Smooth muscle cell (in vitro differentiated cells): Measurements from ENCODE around the gene ZNF93. TPM values are rescaled to one million over a fixed set of nuclear protein-coding genes. Genes with fewer than 3 reads are reported as not detected.
A peak's percentile ranks its signal among the peaks of the same experiment; 100 is the strongest.
"Not testable (repeated sequence)": the region's sequence is repeated elsewhere in the genome, so short reads cannot be mapped to it uniquely, and the experiment has no call there.

Experiments
- DNase-seq: peaks from one replicate; lab custom pipeline; 2025; ENCODE audit not compliant: unreplicated experiment; lab: John Stamatoyannopoulos, UW
- H2AFZ ChIP-seq: fragments of 200-600 bp; sonication (generic); 2 replicates; pipeline ENCODE4 v1.6.0; 2016; ENCODE audit warnings: antibody characterized with exemption, low read depth, mild to moderate bottlenecking
- H3F3A ChIP-seq: fragments of 200-600 bp; sonication (generic); 2 replicates; pipeline ENCODE4 v1.6.0; 2017; ENCODE audit warnings: antibody characterized with exemption, low read depth
- H3K27ac ChIP-seq: fragments of 200-600 bp; sonication (generic); 2 replicates; pipeline ENCODE4 v1.5.1; 2016; ENCODE audit warnings: low read depth, mild to moderate bottlenecking
- H3K27me3 ChIP-seq: fragments of 200-600 bp; sonication (generic); 2 replicates; pipeline ENCODE4 v1.6.1; 2016; ENCODE audit warnings: low read depth, mild to moderate bottlenecking
- H3K36me3 ChIP-seq: fragments of 200-600 bp; sonication (generic); 2 replicates; pipeline ENCODE4 v1.5.1; 2016; ENCODE audit warnings: low read depth
- H3K4me1 ChIP-seq: fragments of 200-600 bp; sonication (generic); 2 replicates; pipeline ENCODE4 v1.5.1; 2016; ENCODE audit warnings: low read depth
- H3K4me2 ChIP-seq: fragments of 200-600 bp; sonication (generic); 2 replicates; pipeline ENCODE4 v1.6.0; 2016; ENCODE audit warnings: mild to moderate bottlenecking
- H3K4me3 ChIP-seq: fragments of 200-600 bp; sonication (generic); 2 replicates; pipeline ENCODE4 v1.5.1; 2016; ENCODE audit warnings: mild to moderate bottlenecking
- H3K79me2 ChIP-seq: fragments of 200-600 bp; sonication (generic); 2 replicates; pipeline ENCODE4 v1.6.0; 2016; ENCODE audit warnings: low read depth, mild to moderate bottlenecking
- H3K9ac ChIP-seq: fragments of 200-600 bp; sonication (generic); 2 replicates; pipeline ENCODE4 v1.6.0; 2016; ENCODE audit warnings: low read depth
- H3K9me3 ChIP-seq: fragments of 200-600 bp; sonication (generic); replicated peaks from 2 replicates; pipeline ENCODE4 v1.5.1; 2016; ENCODE audit warnings: low read depth
- H4K20me1 ChIP-seq: fragments of 200-600 bp; sonication (generic); 2 replicates; pipeline ENCODE4 v1.6.0; 2016; ENCODE audit warnings: low read depth
- CTCF ChIP-seq: fragments of 200-600 bp; sonication (generic); IDR thresholded peaks from 2 replicates; pipeline ENCODE4 v1.5.1; 2017; ENCODE audit warnings: borderline replicate concordance, mild to moderate bottlenecking, antibody characterized with exemption; ENCODE audit not compliant: insufficient read depth, poor library complexity, severe bottlenecking
- WGBS: methylation state at CpG from one replicate; pipeline ENCODE4 v1.1.7; 2016; ENCODE audit warnings: low lambda C conversion rate; 5-methylcytosine and 5-hydroxymethylcytosine counted together
- polyA plus RNA-seq: library from polyadenylated mRNA; unstranded; fragments of >200 nt; fragmentation: Nextera tagmentation; extraction: Ambion mirVana; gene quantifications from 2 replicates; pipeline ENCODE4 v1.2.1, GENCODE V29; 2016
- total RNA-seq: library from RNA; depleted of rRNA; stranded (reverse); fragments of >200 nt; gene quantifications from 2 replicates; pipeline ENCODE4 v1.2.3, GENCODE V29; 2014

The ZNF93 gene
- total and polyA plus RNA-seq, 2 experiments from 2014 or later, result 18.3 to 36.7 TPM

DNA sequence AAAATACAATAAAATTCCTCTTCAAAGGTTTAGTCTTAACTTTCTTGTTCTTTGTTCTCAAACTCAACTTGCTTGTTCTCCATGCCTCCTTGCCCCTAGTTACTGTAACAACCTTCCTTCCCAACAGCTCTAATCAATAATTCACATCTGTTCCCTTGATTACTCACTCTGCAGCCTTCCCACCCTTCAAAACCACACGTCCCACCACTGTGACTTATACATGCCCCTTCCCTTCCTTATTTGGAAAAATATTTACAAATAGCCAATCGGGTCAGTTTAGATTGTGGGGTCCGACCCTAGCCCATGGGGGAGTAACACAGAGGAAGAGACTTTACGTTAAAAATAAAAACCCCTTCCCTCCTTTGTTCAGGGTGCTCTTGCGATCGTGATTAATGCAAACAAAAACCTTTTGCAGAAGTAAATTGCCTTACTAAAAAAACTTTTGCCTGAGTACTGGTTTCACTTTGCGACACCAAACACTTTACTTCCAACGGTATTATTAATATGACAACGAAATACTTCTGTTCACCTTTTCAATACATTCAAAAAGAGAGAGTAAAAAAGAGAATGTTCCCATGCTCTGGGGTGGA, 512 bp upstream of the ZNF93 start:
- 2% methylated on average over 9 of the region's 9 CpGs for WGBS
- TF ChIP-seq CTCF, result no peak
- no peaks in the 10 kb centered on the region for H3K36me3 ChIP-seq
- H3K4me1 ChIP-seq, result peaks cover 6% of the 10 kb centered on the region
- peak overlapping the region; percentile 9 for H2AFZ ChIP-seq
- peaks cover 15% of the 10 kb centered on the region for H4K20me1 ChIP-seq
- DNase-seq, result no peak
- peak overlapping the region; percentile 91 for H3K4me2 ChIP-seq
- no peaks in the 10 kb centered on the region for H3K27me3 ChIP-seq
- H3K27ac ChIP-seq, result peak overlapping the region; percentile 82
- peaks cover 35% of the 10 kb centered on the region for H3K79me2 ChIP-seq
- H3K9me3 ChIP-seq, result peaks cover 7% of the 10 kb centered on the region
- peak overlapping the region; percentile 80 for H3K4me3 ChIP-seq
- peaks cover 25% of the 10 kb centered on the region for H3F3A ChIP-seq
- H3K9ac ChIP-seq, result peak overlapping the region; percentile 42

DNA sequence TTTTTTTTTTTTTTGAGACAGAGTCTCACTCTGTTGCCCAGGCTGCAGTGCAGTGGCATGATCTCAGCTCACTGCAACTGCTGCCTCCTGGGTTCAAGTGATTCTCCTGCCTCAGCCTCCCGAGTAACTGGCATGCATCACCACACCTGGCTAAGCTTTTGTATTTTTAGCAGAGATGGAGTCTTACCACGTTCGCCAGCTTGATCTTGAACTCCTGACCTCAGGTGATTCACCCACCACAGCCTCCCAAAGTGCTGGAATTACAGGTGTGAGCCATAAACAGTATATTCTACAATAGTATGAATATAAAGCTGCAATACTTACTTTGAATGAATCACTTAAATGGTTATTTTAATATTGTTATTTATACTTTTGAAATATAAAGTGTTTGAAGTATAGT, 6.8 kb downstream of the ZNF93 start:
- Histone ChIP-seq H4K20me1 (peaks cover 74% of the 10 kb centered on the region), H3K79me2 (peaks cover 92% of the 10 kb centered on the region)
- H3K4me1 ChIP-seq, H3K9me3 ChIP-seq, H3K27me3 ChIP-seq, H3K36me3 ChIP-seq, H3F3A ChIP-seq, H3K9ac ChIP-seq, DNase-seq, H3K4me3 ChIP-seq, H3K27ac ChIP-seq, H3K4me2 ChIP-seq, H2AFZ ChIP-seq: not testable (repeated sequence)
- 62% methylated on average over 3 of the region's 3 CpGs for WGBS

- H3K27ac ChIP-seq, result no peak overlapping the region
- H3K4me1 ChIP-seq, result no peaks in the 10 kb centered on the region
- H3K27me3 ChIP-seq, result no peaks in the 10 kb centered on the region
- no peak overlapping the region for H3K9ac ChIP-seq
- WGBS, result 91% methylated on average over 2 of the region's 2 CpGs
- H2AFZ ChIP-seq, result no peak overlapping the region
- peaks cover 68% of the 10 kb centered on the region for H4K20me1 ChIP-seq
- H3K36me3 ChIP-seq, result peaks cover 6% of the 10 kb centered on the region
- H3K79me2 ChIP-seq, result peaks cover 92% of the 10 kb centered on the region
- no peak overlapping the region for H3K4me2 ChIP-seq
- no peaks in the 10 kb centered on the region for H3K9me3 ChIP-seq
- no peak overlapping the region for H3K4me3 ChIP-seq
- DNase-seq, result no peak
- no peak for TF ChIP-seq CTCF
- H3F3A ChIP-seq, result no peaks in the 10 kb centered on the region
Measured at GRCh38 chr19:19909654-19910053, 8.9 kb downstream of the ZNF93 start.

DNA sequence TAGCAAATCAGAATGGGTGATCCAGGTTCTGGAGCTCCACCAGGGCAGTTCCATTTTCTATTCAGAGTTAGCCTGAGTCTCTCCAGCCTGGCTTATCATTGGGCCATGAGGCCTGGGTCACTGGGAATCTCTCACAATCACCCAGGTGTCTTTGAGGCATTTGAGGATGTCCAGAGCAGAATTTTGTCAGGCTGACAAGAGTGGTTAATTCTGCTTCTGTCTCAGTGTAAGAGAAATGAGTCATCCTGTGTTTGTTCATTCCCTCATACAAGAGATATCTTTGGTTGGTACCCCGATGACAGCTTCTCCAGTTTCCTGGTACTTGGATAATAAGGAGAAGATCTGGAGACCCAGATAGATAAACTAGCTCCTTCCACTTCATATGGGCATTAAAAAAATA, 10.4 kb downstream of the ZNF93 start:
- H3K36me3 ChIP-seq, result peaks cover 14% of the 10 kb centered on the region
- peaks cover 54% of the 10 kb centered on the region for H4K20me1 ChIP-seq
- no peak overlapping the region for H2AFZ ChIP-seq
- H3K27ac ChIP-seq, result peak overlapping the region; percentile 16
- H3F3A ChIP-seq, result no peaks in the 10 kb centered on the region
- peaks cover 91% of the 10 kb centered on the region for H3K79me2 ChIP-seq
- DNase-seq, result no peak
- no peak overlapping the region for H3K4me3 ChIP-seq
- no peaks in the 10 kb centered on the region for H3K27me3 ChIP-seq
- no peak overlapping the region for H3K4me2 ChIP-seq
- H3K9ac ChIP-seq, result no peak overlapping the region
- no peak for TF ChIP-seq CTCF
- H3K9me3 ChIP-seq, result no peaks in the 10 kb centered on the region
- 0% methylated on average over 1 of the region's 1 CpG for WGBS
- H3K4me1 ChIP-seq, result no peaks in the 10 kb centered on the region
